Endodermal cell (in vitro differentiated cells): ENCODE measurements around the gene CD209. TPM values are rescaled to one million over a fixed set of nuclear protein-coding genes. Genes with fewer than 3 reads are reported as not detected.

ENCODE experiments used
- DNase-seq: peaks from one replicate; pipeline ENCODE4 v3.0.0-alpha.2; 2017
- H3K27ac ChIP-seq: 2 replicates; pipeline ENCODE4 v1.5.1; 2013; ENCODE audit warnings: mild to moderate bottlenecking, low read depth, low read length, moderate library complexity
- H3K27me3 ChIP-seq: 2 replicates; pipeline ENCODE4 v1.6.1; 2013; ENCODE audit warnings: mild to moderate bottlenecking, low read length, moderate library complexity; ENCODE audit not compliant: insufficient read depth, control insufficient read depth, poor library complexity, severe bottlenecking
- H3K36me3 ChIP-seq: 2 replicates; pipeline ENCODE4 v1.7.0; 2013; ENCODE audit warnings: mild to moderate bottlenecking, low read length, moderate library complexity; ENCODE audit not compliant: control insufficient read depth, insufficient read depth
- H3K4me1 ChIP-seq: one replicate; pipeline ENCODE4 v1.7.0; 2013; ENCODE audit warnings: low read length; ENCODE audit not compliant: control insufficient read depth, insufficient read depth
- H3K4me3 ChIP-seq: 2 replicates; pipeline ENCODE4 v1.5.1; 2013; ENCODE audit warnings: mild to moderate bottlenecking, low read length, moderate library complexity
- H3K9ac ChIP-seq: 2 replicates; pipeline ENCODE4 v1.6.1; 2013; ENCODE audit warnings: mild to moderate bottlenecking, low read length, moderate library complexity; ENCODE audit not compliant: poor library complexity, severe bottlenecking; ENCODE audit errors: extremely low read depth
- H3K9me3 ChIP-seq: 2 replicates; pipeline ENCODE4 v1.6.1; 2013; ENCODE audit warnings: mild to moderate bottlenecking, low read length, moderate library complexity; ENCODE audit not compliant: control insufficient read depth
- H3K27ac Mint-ChIP-seq: 2 replicates; pipeline ENCODE4 v1.8.0; 2020; ENCODE audit warnings: mixed read lengths
- H3K27me3 Mint-ChIP-seq: 2 replicates; pipeline ENCODE4 v1.8.0; 2021; ENCODE audit warnings: mild to moderate bottlenecking, mixed read lengths; ENCODE audit not compliant: insufficient read depth
- H3K36me3 Mint-ChIP-seq: 2 replicates; pipeline ENCODE4 v1.8.0; 2020; ENCODE audit warnings: low read depth, mixed read lengths
- H3K4me1 Mint-ChIP-seq: 2 replicates; pipeline ENCODE4 v1.8.0; 2020; ENCODE audit warnings: mixed read lengths
- H3K4me3 Mint-ChIP-seq: 2 replicates; pipeline ENCODE4 v1.8.0; 2020; ENCODE audit warnings: mild to moderate bottlenecking, moderate library complexity, mixed read lengths
- H3K9me3 Mint-ChIP-seq: 2 replicates; pipeline ENCODE4 v1.8.0; 2020; ENCODE audit warnings: mild to moderate bottlenecking, mixed read lengths
- CTCF ChIP-seq: fragments of 200-600 bp; sonication (generic); conservative IDR thresholded peaks from 2 replicates; pipeline ENCODE4 v1.5.0; 2021; ENCODE audit warnings: antibody characterized with exemption, mild to moderate bottlenecking
- WGBS, 2 experiments: methylation state at CpG; one replicate each; pipeline versions ENCODE4 v1.1.5 to v1.1.7; 2013; ENCODE audit warnings: missing lambda C conversion rate in 2 of 2, mixed read lengths in 1 of 2; ENCODE audit not compliant: insufficient coverage in 1 of 2, insufficient read length in 1 of 2; 5-methylcytosine and 5-hydroxymethylcytosine counted together
- total RNA-seq, 2 donors: library from RNA; stranded (reverse); fragmentation: NEBNext Ultra II Directional in 1 of 2; extraction: Animal tissue kit (Norgen Biotek cat#: 25700) in 1 of 2; gene quantifications; 2 replicates in 1 of 2; 3 replicates in 1 of 2; pipeline ENCODE4 v1.2.1, GENCODE V29; 2021

The CD209 gene
- total RNA-seq, 2 donors from 2014 or later = not detected

- H3K4me1 Mint-ChIP-seq = no peaks in the 10 kb centered on the region
- DNase-seq = peak; percentile 78
- no peak overlapping the region for H3K4me3 Mint-ChIP-seq
- Histone ChIP-seq H3K4me1 (no peaks in the 10 kb centered on the region), H3K4me3 (no peak overlapping the region), H3K9me3 (no peaks in the 10 kb centered on the region), H3K9ac (no peak overlapping the region), H3K27ac (no peak overlapping the region), H3K27me3 (peaks cover 92% of the 10 kb centered on the region), H3K36me3 (no peaks in the 10 kb centered on the region)
- H3K36me3 Mint-ChIP-seq = no peaks in the 10 kb centered on the region
- no peak for TF ChIP-seq CTCF
- 41 to 43% methylated on average over 4 to 10 of the region's 10 CpGs for WGBS, 2 experiments
- no peak overlapping the region for H3K27ac Mint-ChIP-seq
- peaks cover 96% of the 10 kb centered on the region for H3K27me3 Mint-ChIP-seq
- no peaks in the 10 kb centered on the region for H3K9me3 Mint-ChIP-seq
Measured at GRCh38 chr19:7787141-7787540, 39.8 kb upstream of the CD209 start.

GRCh38 chr19:7784856-7785255, 37.5 kb upstream of the CD209 start:
- Histone ChIP-seq H3K9ac (no peak overlapping the region), H3K27me3 (peaks cover 92% of the 10 kb centered on the region), H3K9me3 (no peaks in the 10 kb centered on the region), H3K27ac (no peak overlapping the region), H3K36me3 (no peaks in the 10 kb centered on the region), H3K4me1 (no peaks in the 10 kb centered on the region), H3K4me3 (no peak overlapping the region)
- Mint-ChIP-seq H3K27me3 (peaks cover 97% of the 10 kb centered on the region), H3K36me3 (no peaks in the 10 kb centered on the region), H3K27ac (no peak overlapping the region), H3K4me1 (no peaks in the 10 kb centered on the region), H3K9me3 (no peaks in the 10 kb centered on the region), H3K4me3 (no peak overlapping the region)
- TF ChIP-seq CTCF = no peak
- DNase-seq = no peak

- Histone ChIP-seq H3K27me3 (peaks cover 83% of the 10 kb centered on the region), H3K27ac (no peak overlapping the region), H3K9me3 (no peaks in the 10 kb centered on the region), H3K36me3 (no peaks in the 10 kb centered on the region), H3K4me3 (no peak overlapping the region), H3K4me1 (no peaks in the 10 kb centered on the region), H3K9ac (no peak overlapping the region)
- DNase-seq = peak; percentile 53
- WGBS, 2 experiments = 22 to 31% methylated on average over 7 to 8 of the region's 8 CpGs
- no peak for TF ChIP-seq CTCF
- peaks cover 91% of the 10 kb centered on the region for H3K27me3 Mint-ChIP-seq
- H3K27ac Mint-ChIP-seq = no peak overlapping the region
- no peak overlapping the region for H3K4me3 Mint-ChIP-seq
- H3K36me3 Mint-ChIP-seq = no peaks in the 10 kb centered on the region
- no peaks in the 10 kb centered on the region for H3K4me1 Mint-ChIP-seq
- H3K9me3 Mint-ChIP-seq = no peaks in the 10 kb centered on the region
Measured at GRCh38 chr19:7783991-7784423, 36.7 kb upstream of the CD209 start.
